NCI-H146 treated with DMSO at 0.1 percent for 48 hours (cell line): ENCODE measurements around the gene RGL4.

Source experiments
- DNase-seq: peaks from one replicate; lab custom pipeline; 2025; ENCODE audit not compliant: unreplicated experiment; lab: John Stamatoyannopoulos, UW

Gene RGL4

GRCh38 chr22:23697031-23697970, 6.5 kb downstream of the RGL4 start:
- DNase-seq, result no peak

- no peak for DNase-seq
Measured at GRCh38 chr22:23698094-23698493, 7.3 kb downstream of the RGL4 start.

GRCh38 chr22:23698673-23699235, 7.9 kb downstream of the RGL4 start:
- DNase-seq, result no peak

GRCh38 chr22:23700706-23701105, 9.9 kb downstream of the RGL4 start:
- DNase-seq, result no peak

GRCh38 chr22:23704062-23704461, 13.2 kb downstream of the RGL4 start:
- no peak for DNase-seq

GRCh38 chr22:23704829-23705228, 14.0 kb downstream of the RGL4 start:
- DNase-seq, result no peak

GRCh38 chr22:23705358-23705757, 14.5 kb downstream of the RGL4 start:
- DNase-seq, result no peak

GRCh38 chr22:23708270-23708669, 17.5 kb downstream of the RGL4 start:
- no peak for DNase-seq

GRCh38 chr22:23709107-23709506, 18.3 kb downstream of the RGL4 start:
- no peak for DNase-seq

GRCh38 chr22:23712256-23712655, 21.4 kb downstream of the RGL4 start:
- no peak for DNase-seq

- no peak for DNase-seq
Measured at GRCh38 chr22:23713696-23714595, 23.1 kb downstream of the RGL4 start.

GRCh38 chr22:23714596-23715578, 24.1 kb downstream of the RGL4 start:
- DNase-seq, result no peak

GRCh38 chr22:23715806-23716375, 25.1 kb downstream of the RGL4 start:
- no peak for DNase-seq

GRCh38 chr22:23716811-23717801, 26.3 kb downstream of the RGL4 start:
- peak; percentile 43 for DNase-seq

- DNase-seq, result no peak
Measured at GRCh38 chr22:23718371-23719165, 27.8 kb downstream of the RGL4 start.

- DNase-seq, result no peak
Measured at GRCh38 chr22:23720855-23721254, 30.0 kb downstream of the RGL4 start.

GRCh38 chr22:23722160-23722559, 31.3 kb downstream of the RGL4 start:
- DNase-seq, result no peak

- no peak for DNase-seq
Measured at GRCh38 chr22:23722724-23723123, 31.9 kb downstream of the RGL4 start.
